PC-9 (cell line): ENCODE data around the gene FOXA2.

Experiments used
- CTCF ChIP-seq: fragments of 200-600 bp; sonication (generic); conservative IDR thresholded peaks from 2 replicates; pipeline ENCODE4 v1.6.1; 2017; ENCODE audit warnings: mixed run types, antibody characterized with exemption, mild to moderate bottlenecking, moderate library complexity
- EZH2 ChIP-seq: fragments of 200-600 bp; sonication (generic); IDR thresholded peaks from 2 replicates; pipeline ENCODE4 v1.8.0; 2017; ENCODE audit warnings: antibody characterized with exemption, low read depth

- TF ChIP-seq CTCF (no peak), EZH2 (no peak)
These were observed 425 bp downstream of the FOXA2 start for GRCh38 chr20:22583773-22584521.
